Aorta (tissue), 5 donors: ENCODE measurements around the gene MCF2L. TPM values are rescaled to one million over a fixed set of nuclear protein-coding genes. Genes with fewer than 3 reads are reported as not detected.

Experiments used
- ATAC-seq: fragments of 200-7000 bp; cut with Tn5 transposase; one replicate; pipeline ENCODE4 v1.9.1; 2022; ENCODE audit warnings: moderate library complexity; ENCODE audit not compliant: low FRiP score
- DNase-seq, 2 donors: peaks; one replicate each; pipeline ENCODE4 v3.0.0-alpha.2; 2020
- H3K27ac ChIP-seq, 2 donors: one replicate each; pipeline ENCODE4 v1.5.1; 2013; ENCODE audit warnings: low read length in 2 of 2, mild to moderate bottlenecking in 2 of 2, moderate library complexity in 2 of 2, control low read depth in 1 of 2, inconsistent platforms in 1 of 2, low read depth in 1 of 2
- H3K27me3 ChIP-seq, 2 donors: one replicate each; pipeline ENCODE4 v1.6.1; 2013; ENCODE audit warnings: control low read depth in 1 of 2, low read length in 1 of 2, mild to moderate bottlenecking in 1 of 2, moderate library complexity in 1 of 2; ENCODE audit not compliant: insufficient read depth in 2 of 2, control insufficient read depth in 1 of 2
- H3K36me3 ChIP-seq, 2 donors: one replicate each; pipeline ENCODE4 v1.6.1; 2013; ENCODE audit warnings: control low read depth in 1 of 2, low read length in 1 of 2, mild to moderate bottlenecking in 1 of 2; ENCODE audit not compliant: insufficient read depth in 2 of 2, control insufficient read depth in 1 of 2
- H3K4me1 ChIP-seq, 2 donors: one replicate each; pipeline ENCODE4 v1.6.1; 2013; ENCODE audit warnings: low read length in 2 of 2, control low read depth in 1 of 2, mild to moderate bottlenecking in 1 of 2, moderate library complexity in 1 of 2; ENCODE audit not compliant: insufficient read depth in 2 of 2, control insufficient read depth in 1 of 2
- H3K4me3 ChIP-seq, 2 donors: one replicate each; pipeline ENCODE4 v1.5.1; 2013; ENCODE audit warnings: low read length in 2 of 2, control low read depth in 1 of 2, mild to moderate bottlenecking in 1 of 2
- H3K9me3 ChIP-seq: one replicate; pipeline ENCODE4 v1.6.1; 2013; ENCODE audit warnings: mild to moderate bottlenecking, low read length; ENCODE audit not compliant: control insufficient read depth
- WGBS, 2 donors: extraction: QIAGEN DNeasy Blood & Tissue Kit; methylation state at CpG; one replicate each; pipeline ENCODE4 v1.1.7; 2013; 5-methylcytosine and 5-hydroxymethylcytosine counted together
- intact Hi-C, 2 donors: fragments of 100-400 bp; cut with DNase I; formaldehyde crosslinking; loops; one replicate each; pipeline versions ENCODE4 v1.14.2 to v1.15.0; 2022
- polyA plus RNA-seq, 2 donors: library from polyadenylated mRNA; stranded (reverse); fragments of 200-250 nt; gene quantifications; one replicate each; pipeline ENCODE4 v1.2.3, GENCODE V29; 2013
- total RNA-seq, 2 donors: library from RNA; stranded (reverse); fragmentation: NEBNext Ultra II Directional; extraction: Animal tissue kit (Norgen Biotek cat#: 25700); gene quantifications; one replicate each; pipeline ENCODE4 v1.2.1, GENCODE V29; 2021
- donor health status: healthy with polysubstance abuse.
- donor health status: Bipolar disorder and iron deficiency.
- donor health status: DM: no; HTN: no; CAD: no.
- donor health status: DM: no; HTN: no; CAD: no.
- donor health status: DM: yes; HTN: yes; CAD: no.

MCF2L gene
- total and polyA plus RNA-seq, 4 donors: 3.2 to 73.3 (median 27.6) TPM

- Histone ChIP-seq H3K4me1 (no peaks in the 10 kb centered on the region), H3K27me3 (no peaks in the 10 kb centered on the region), H3K4me3 (no peak overlapping the region), H3K27ac (no peak overlapping the region), H3K9me3 (no peaks in the 10 kb centered on the region), H3K36me3 (no peaks in the 10 kb centered on the region)
- peak; percentile 27 to 71 for DNase-seq
- WGBS, 2 donors: 82 to 84% methylated on average over 36 of the region's 36 CpGs
- intact Hi-C loops: no loop called here
- ATAC-seq: no peak
Observed at GRCh38 chr13:113089693-113090414, 120.8 kb downstream of the MCF2L start.

GRCh38 chr13:113090415-113090770 lies 121.4 kb downstream of the MCF2L start:
- H3K4me1 ChIP-seq: no peaks in the 10 kb centered on the region
- DNase-seq (peak; percentile 30 to 40), ATAC-seq (no peak)
- H3K9me3 ChIP-seq: no peaks in the 10 kb centered on the region
- no peaks in the 10 kb centered on the region for H3K27me3 ChIP-seq
- intact Hi-C loops: no loop called here
- H3K36me3 ChIP-seq: no peaks in the 10 kb centered on the region
- 83 to 88% methylated on average over 13 of the region's 13 CpGs for WGBS, 2 donors
- H3K27ac ChIP-seq: no peak overlapping the region
- no peak overlapping the region for H3K4me3 ChIP-seq

GRCh38 chr13:113090806-113091205 lies 121.8 kb downstream of the MCF2L start:
- Histone ChIP-seq H3K36me3 (no peaks in the 10 kb centered on the region), H3K4me1 (no peaks in the 10 kb centered on the region), H3K4me3 (no peak overlapping the region), H3K27me3 (no peaks in the 10 kb centered on the region), H3K9me3 (no peaks in the 10 kb centered on the region), H3K27ac (no peak overlapping the region)
- peak in 1 of 2 donors; percentile 38 for DNase-seq
- 90 to 92% methylated on average over 24 of the region's 24 CpGs for WGBS, 2 donors
- no peak for ATAC-seq
- intact Hi-C loops: no loop called here

- Histone ChIP-seq H3K36me3 (no peaks in the 10 kb centered on the region), H3K9me3 (no peaks in the 10 kb centered on the region), H3K27ac (no peak overlapping the region), H3K27me3 (no peaks in the 10 kb centered on the region), H3K4me3 (no peak overlapping the region), H3K4me1 (no peaks in the 10 kb centered on the region)
- no peak for ATAC-seq
- 88 to 90% methylated on average over 30 of the region's 30 CpGs for WGBS, 2 donors
- intact Hi-C loops: no loop called here
- peak; percentile 38 to 66 for DNase-seq
Observed at GRCh38 chr13:113091211-113091771, 122.3 kb downstream of the MCF2L start.

- no peaks in the 10 kb centered on the region for H3K9me3 ChIP-seq
- H3K27ac ChIP-seq: no peak overlapping the region
- H3K27me3 ChIP-seq: no peaks in the 10 kb centered on the region
- no peaks in the 10 kb centered on the region for H3K4me1 ChIP-seq
- H3K4me3 ChIP-seq: no peak overlapping the region
- intact Hi-C loops: no loop called here
- DNase-seq (peak in 1 of 2 donors; percentile 45), ATAC-seq (no peak)
- WGBS, 2 donors: 85 to 89% methylated on average over 32 to 33 of the region's 33 CpGs
- no peaks in the 10 kb centered on the region for H3K36me3 ChIP-seq
Observed at GRCh38 chr13:113091891-113092775, 123.1 kb downstream of the MCF2L start.

- Histone ChIP-seq H3K4me1 (no peaks in the 10 kb centered on the region), H3K36me3 (no peaks in the 10 kb centered on the region), H3K4me3 (no peak overlapping the region), H3K27me3 (no peaks in the 10 kb centered on the region), H3K27ac (no peak overlapping the region), H3K9me3 (no peaks in the 10 kb centered on the region)
- intact Hi-C loops: no loop called here
- DNase-seq: peak in 1 of 2 donors; percentile 30
- ATAC-seq: no peak
- WGBS, 2 donors: 90 to 91% methylated on average over 25 of the region's 25 CpGs
Observed at GRCh38 chr13:113092776-113093579, 124.0 kb downstream of the MCF2L start.

GRCh38 chr13:113093580-113094409 lies 124.8 kb downstream of the MCF2L start:
- 74 to 81% methylated on average over 29 of the region's 29 CpGs for WGBS, 2 donors
- intact Hi-C loops: no loop called here
- DNase-seq: peak in 1 of 2 donors; percentile 26
- no peaks in the 10 kb centered on the region for H3K4me1 ChIP-seq
- H3K9me3 ChIP-seq: no peaks in the 10 kb centered on the region
- H3K4me3 ChIP-seq: no peak overlapping the region
- no peaks in the 10 kb centered on the region for H3K27me3 ChIP-seq
- ATAC-seq: no peak
- no peaks in the 10 kb centered on the region for H3K36me3 ChIP-seq
- no peak overlapping the region for H3K27ac ChIP-seq

- H3K27ac ChIP-seq: no peak overlapping the region
- no peak overlapping the region for H3K4me3 ChIP-seq
- ATAC-seq (no peak), DNase-seq (no peak)
- no peaks in the 10 kb centered on the region for H3K9me3 ChIP-seq
- 85 to 87% methylated on average over 14 of the region's 14 CpGs for WGBS, 2 donors
- H3K4me1 ChIP-seq: no peaks in the 10 kb centered on the region
- intact Hi-C loops: no loop called here
- H3K36me3 ChIP-seq: no peaks in the 10 kb centered on the region
- H3K27me3 ChIP-seq: no peaks in the 10 kb centered on the region
Observed at GRCh38 chr13:113094410-113094800, 125.4 kb downstream of the MCF2L start.
